DND-41 (cell line): Measurements from ENCODE around the gene PRR13.
A peak's percentile ranks its signal among the peaks of the same experiment; 100 is the strongest.

ENCODE experiments used
- ATAC-seq: fragments of 200-7000 bp; cut with Tn5 transposase; 3 replicates; pipeline ENCODE4 v1.9.1; 2021; ENCODE audit warnings: low read depth; ENCODE audit not compliant: insufficient read depth
- DNase-seq: peaks from one replicate; pipeline ENCODE4 v3.0.0-alpha.2; 2020
- H2AFZ ChIP-seq: 2 replicates; pipeline ENCODE4 v1.6.0; 2012; ENCODE audit warnings: low read depth, low read length
- H3K27ac ChIP-seq: 2 replicates; pipeline ENCODE4 v1.5.1; 2012; ENCODE audit warnings: low read length, inconsistent platforms
- H3K27me3 ChIP-seq: fragments of 200-600 bp; sonication (generic); 2 replicates; pipeline ENCODE4 v1.6.0; 2012; ENCODE audit warnings: low read length, mild to moderate bottlenecking, inconsistent platforms; ENCODE audit not compliant: insufficient read depth, poor library complexity
- H3K36me3 ChIP-seq: 2 replicates; pipeline ENCODE4 v1.5.1; 2012; ENCODE audit warnings: low read length, inconsistent platforms; ENCODE audit not compliant: insufficient read depth
- H3K4me1 ChIP-seq: 2 replicates; pipeline ENCODE4 v1.5.1; 2012; ENCODE audit warnings: mild to moderate bottlenecking, low read length; ENCODE audit not compliant: insufficient read depth
- H3K4me2 ChIP-seq: 2 replicates; pipeline ENCODE4 v1.6.0; 2012; ENCODE audit warnings: mild to moderate bottlenecking, moderate library complexity, low read length, inconsistent platforms; ENCODE audit not compliant: insufficient read depth
- H3K4me3 ChIP-seq, 2 experiments: fragments of 200-600 bp in 1 of 2; shearing (Covaris generic) in 1 of 2; 2 replicates each; pipeline ENCODE4 v1.5.1; 2012 to 2016; ENCODE audit warnings: inconsistent platforms in 2 of 2, low read length in 2 of 2, mild to moderate bottlenecking in 2 of 2, low read depth in 1 of 2, moderate library complexity in 1 of 2
- H3K79me2 ChIP-seq: 2 replicates; pipeline ENCODE4 v1.6.0; 2012; ENCODE audit warnings: low read length, inconsistent platforms; ENCODE audit not compliant: insufficient read depth
- H3K9ac ChIP-seq: 2 replicates; pipeline ENCODE4 v1.6.0; 2012; ENCODE audit warnings: low read depth, mild to moderate bottlenecking, inconsistent platforms, low read length, moderate library complexity
- H3K9me3 ChIP-seq: 2 replicates; pipeline ENCODE4 v1.5.1; 2012; ENCODE audit warnings: low read length, moderate library complexity, mild to moderate bottlenecking, inconsistent platforms; ENCODE audit not compliant: insufficient read depth, severe bottlenecking
- H4K20me1 ChIP-seq: 2 replicates; pipeline ENCODE4 v1.6.0; 2012; ENCODE audit warnings: low read length; ENCODE audit not compliant: insufficient read depth
- CTCF ChIP-seq: IDR thresholded peaks from 2 replicates; pipeline ENCODE4 v1.5.1; 2012; ENCODE audit warnings: borderline replicate concordance, low read length, moderate library complexity, mild to moderate bottlenecking; ENCODE audit not compliant: poor library complexity, severe bottlenecking; ENCODE audit errors: extremely low read depth
- EZH2 ChIP-seq: IDR thresholded peaks from 3 replicates; pipeline ENCODE4 v1.6.1; 2012; ENCODE audit warnings: borderline replicate concordance, low read depth, mild to moderate bottlenecking, moderate library complexity, low read length, inconsistent platforms; ENCODE audit not compliant: severe bottlenecking

Gene PRR13

GRCh38 chr12:53493610-53494391 lies 52.3 kb downstream of the PRR13 start:
- Histone ChIP-seq H3K27ac (peak overlapping the region; percentile 38; the same call in 1 of the 2 replicates), H3K79me2 (no peaks in the 10 kb centered on the region; the same call in 1 of the 2 replicates)

More at GRCh38 chr12:53493610-53494391, 52.3 kb downstream of the PRR13 start:
- Histone ChIP-seq H3K36me3 (no peaks in the 10 kb centered on the region), H2AFZ (peak overlapping the region; percentile 81), H3K4me1 (peaks cover 36% of the 10 kb centered on the region), H4K20me1 (no peaks in the 10 kb centered on the region), H3K4me2 (peak overlapping the region; percentile 93), H3K9ac (peak overlapping the region; percentile 51), H3K27me3 (no peaks in the 10 kb centered on the region), H3K4me3 (peak overlapping the region in 1 of 2 experiments; percentile 66; a peak in 2 of 4 replicates), H3K9me3 (no peaks in the 10 kb centered on the region)
- DNase-seq (no peak), ATAC-seq (no peak)
- TF ChIP-seq CTCF (no peak), EZH2 (no peak)
